ENCODE results near the gene MEGF11.

MEGF11 gene

GRCh38 chr15:65896236-65896635 lies 357.3 kb downstream of the MEGF11 start:
- Histone ChIP-seq H3K9me2 (ENCODE audit: low read depth, low read length) (no peaks in the 10 kb centered on the region), H3K9ac (ENCODE audit: low read length) (no peak overlapping the region), H3K36me3 (ENCODE audit: insufficient read depth, low read length) (peaks cover 31% of the 10 kb centered on the region; the same call in 1 of the 2 replicates), H3K27ac (ENCODE audit: low read depth, low read length, poor library complexity, severe bottlenecking) (no peak overlapping the region), H3F3A (ENCODE audit: insufficient read depth, low read length) (no peaks in the 10 kb centered on the region), H3K9me3 (ENCODE audit: low read length) (no peaks in the 10 kb centered on the region), H3K4me3 (ENCODE audit: low read depth, low read length, poor library complexity, severe bottlenecking) (no peak overlapping the region), H3K27me3 (ENCODE audit: insufficient read depth, low read length) (no peaks in the 10 kb centered on the region), H3K79me2 (ENCODE audit: insufficient read depth, low read length) (no peaks in the 10 kb centered on the region), H4K20me1 (ENCODE audit: insufficient read depth, low read length) (no peaks in the 10 kb centered on the region), H3K4me2 (ENCODE audit: low read length) (no peak overlapping the region), H3K4me1 (ENCODE audit: insufficient read depth, low read length, severe bottlenecking) (no peaks in the 10 kb centered on the region), H2AFZ (ENCODE audit: low read length) (no peak overlapping the region)
- TF ChIP-seq EZH2 (IDR thresholded peaks at IDR 0.05; ENCODE audit: borderline replicate concordance, low read length) = no peak
- no peak for TF ChIP-seq CTCF (IDR thresholded peaks at IDR 0.05; ENCODE audit: low read length)

GRCh38 chr15:65893060-65893459 lies 360.5 kb downstream of the MEGF11 start:
- Histone ChIP-seq H2AFZ (ENCODE audit: low read length) (no peak overlapping the region), H3K9ac (ENCODE audit: low read length) (no peak overlapping the region), H3K4me2 (ENCODE audit: low read length) (no peak overlapping the region), H3K36me3 (ENCODE audit: insufficient read depth, low read length) (peaks cover 48% of the 10 kb centered on the region; the same call in 1 of the 2 replicates), H3K9me2 (ENCODE audit: low read depth, low read length) (no peaks in the 10 kb centered on the region), H3K4me1 (ENCODE audit: insufficient read depth, low read length, severe bottlenecking) (no peaks in the 10 kb centered on the region), H3K4me3 (ENCODE audit: low read depth, low read length, poor library complexity, severe bottlenecking) (no peak overlapping the region), H4K20me1 (ENCODE audit: insufficient read depth, low read length) (no peaks in the 10 kb centered on the region), H3F3A (ENCODE audit: insufficient read depth, low read length) (no peaks in the 10 kb centered on the region), H3K79me2 (ENCODE audit: insufficient read depth, low read length) (no peaks in the 10 kb centered on the region), H3K27ac (ENCODE audit: low read depth, low read length, poor library complexity, severe bottlenecking) (no peak overlapping the region), H3K9me3 (ENCODE audit: low read length) (no peaks in the 10 kb centered on the region), H3K27me3 (ENCODE audit: insufficient read depth, low read length) (no peaks in the 10 kb centered on the region)
- TF ChIP-seq EZH2 (IDR thresholded peaks at IDR 0.05; ENCODE audit: borderline replicate concordance, low read length) = no peak
- no peak for TF ChIP-seq CTCF (IDR thresholded peaks at IDR 0.05; ENCODE audit: low read length)

GRCh38 chr15:65888981-65889380 lies 364.6 kb downstream of the MEGF11 start:
- H3F3A ChIP-seq (ENCODE audit: insufficient read depth, low read length) = no peaks in the 10 kb centered on the region

More at GRCh38 chr15:65888981-65889380, 364.6 kb downstream of the MEGF11 start:
- H3K9me3 ChIP-seq (ENCODE audit: low read length) = no peaks in the 10 kb centered on the region
- no peak overlapping the region for H3K4me2 ChIP-seq (ENCODE audit: low read length)
- no peak overlapping the region for H2AFZ ChIP-seq (ENCODE audit: low read length)
- no peak for TF ChIP-seq CTCF (IDR thresholded peaks at IDR 0.05; ENCODE audit: low read length)
- TF ChIP-seq EZH2 (IDR thresholded peaks at IDR 0.05; ENCODE audit: borderline replicate concordance, low read length) = no peak
- no peak overlapping the region for H3K9ac ChIP-seq (ENCODE audit: low read length)
- H3K36me3 ChIP-seq (ENCODE audit: insufficient read depth, low read length) = peaks cover 78% of the 10 kb centered on the region
- H3K4me3 ChIP-seq (ENCODE audit: low read depth, low read length, poor library complexity, severe bottlenecking) = no peak overlapping the region
- H3K27me3 ChIP-seq (ENCODE audit: insufficient read depth, low read length) = no peaks in the 10 kb centered on the region
- no peak overlapping the region for H3K27ac ChIP-seq (ENCODE audit: low read depth, low read length, poor library complexity, severe bottlenecking)
- H4K20me1 ChIP-seq (ENCODE audit: insufficient read depth, low read length) = no peaks in the 10 kb centered on the region
- H3K4me1 ChIP-seq (ENCODE audit: insufficient read depth, low read length, severe bottlenecking) = peaks cover 6% of the 10 kb centered on the region
- H3K79me2 ChIP-seq (ENCODE audit: insufficient read depth, low read length) = no peaks in the 10 kb centered on the region
- H3K9me2 ChIP-seq (ENCODE audit: low read depth, low read length) = no peaks in the 10 kb centered on the region
